OCI-LY1 (cell line): Measurements from ENCODE around the gene EPOP.

Experiments used
- H2AFZ ChIP-seq: fragments of 200-600 bp; sonication (generic), shearing (Covaris generic); 2 replicates; pipeline ENCODE4 v1.6.0; 2014; ENCODE audit warnings: antibody characterized with exemption, mild to moderate bottlenecking, low read length
- H3F3A ChIP-seq: fragments of 200-600 bp; sonication (generic), shearing (Covaris generic); 2 replicates; pipeline ENCODE4 v1.6.0; 2014; ENCODE audit warnings: mild to moderate bottlenecking, antibody characterized with exemption, low read length, moderate library complexity; ENCODE audit not compliant: insufficient read depth
- H3K27ac ChIP-seq: fragments of 200-600 bp; sonication (generic); 2 replicates; pipeline ENCODE4 v1.5.1; 2014; ENCODE audit warnings: low read length, mixed run types, mild to moderate bottlenecking, low read depth; ENCODE audit not compliant: poor library complexity, severe bottlenecking
- H3K27me3 ChIP-seq: fragments of 200-600 bp; sonication (generic); 2 replicates; pipeline ENCODE4 v1.6.0; 2014; ENCODE audit warnings: antibody characterized with exemption, mild to moderate bottlenecking, low read length, moderate library complexity; ENCODE audit not compliant: insufficient read depth
- H3K36me3 ChIP-seq: fragments of 200-600 bp; sonication (generic); 2 replicates; pipeline ENCODE4 v1.6.1; 2014; ENCODE audit warnings: mild to moderate bottlenecking, antibody characterized with exemption, low read length, moderate library complexity, mixed read lengths; ENCODE audit not compliant: insufficient read depth
- H3K4me1 ChIP-seq: fragments of 200-600 bp; sonication (generic); 2 replicates; pipeline ENCODE4 v1.5.1; 2014; ENCODE audit warnings: mild to moderate bottlenecking, low read length, moderate library complexity; ENCODE audit not compliant: insufficient read depth, severe bottlenecking
- H3K4me2 ChIP-seq: fragments of 200-600 bp; sonication (generic), shearing (Covaris generic); 2 replicates; pipeline ENCODE4 v1.6.1; 2014; ENCODE audit warnings: low read length
- H3K4me3 ChIP-seq: fragments of 200-600 bp; sonication (generic); 2 replicates; pipeline ENCODE4 v1.5.1; 2014; ENCODE audit warnings: low read length, low read depth, mild to moderate bottlenecking, mixed read lengths; ENCODE audit not compliant: poor library complexity, severe bottlenecking
- H3K79me2 ChIP-seq: fragments of 200-600 bp; shearing (Covaris generic); 2 replicates; pipeline ENCODE4 v1.6.1; 2016; ENCODE audit warnings: mixed run types, low read length, mixed read lengths; ENCODE audit not compliant: insufficient read depth
- H3K9ac ChIP-seq: fragments of 200-600 bp; sonication (generic), shearing (Covaris generic); 2 replicates; pipeline ENCODE4 v1.6.1; 2014; ENCODE audit warnings: mild to moderate bottlenecking, low read length, mixed read lengths
- H3K9me2 ChIP-seq: fragments of 200-600 bp; sonication (generic), shearing (Covaris generic); 2 replicates; pipeline ENCODE4 v1.6.1; 2014; ENCODE audit warnings: low read depth, mild to moderate bottlenecking, low read length, mixed read lengths
- H3K9me3 ChIP-seq: fragments of 200-600 bp; shearing (Covaris generic); 2 replicates; pipeline ENCODE4 v1.6.1; 2014; ENCODE audit warnings: low read length, mixed read lengths
- H4K20me1 ChIP-seq: fragments of 200-600 bp; sonication (generic), shearing (Covaris generic); 2 replicates; pipeline ENCODE4 v1.6.0; 2016; ENCODE audit warnings: mild to moderate bottlenecking, low read length; ENCODE audit not compliant: insufficient read depth
- EZH2 ChIP-seq: fragments of 200-600 bp; sonication (generic), shearing (Covaris generic); IDR thresholded peaks from 2 replicates; pipeline ENCODE4 v1.8.0; 2017; ENCODE audit warnings: borderline replicate concordance, mixed run types, mild to moderate bottlenecking, antibody characterized with exemption, low read length, moderate library complexity, mixed read lengths
- TF ChIP-seq, protein P1 (sequence below): fragments of 200-600 bp; sonication (generic), shearing (Covaris generic); IDR thresholded peaks from 2 replicates; pipeline ENCODE4 v1.5.1; 2017; ENCODE audit warnings: mild to moderate bottlenecking, antibody characterized with exemption, low read length, moderate library complexity, mixed read lengths

Gene EPOP

GRCh38 chr17:38674749-38675615 lies at the start of gene EPOP:
TSS of gene EPOP (minus strand) at chr17:38674957. CDS start at chr17:38674495, 462 bp downstream.
- Histone ChIP-seq H3K4me1 (peaks cover 21% of the 10 kb centered on the region), H4K20me1 (no peaks in the 10 kb centered on the region), H3K36me3 (no peaks in the 10 kb centered on the region), H3K27ac (no peak within 1 kb of the TSS), H3K79me2 (no peaks in the 10 kb centered on the region), H3K9me2 (no peaks in the 10 kb centered on the region), H2AFZ (no peak within 1 kb of the TSS), H3F3A (no peaks in the 10 kb centered on the region), H3K4me3 (peak within 1 kb of the TSS; percentile 70), H3K9ac (peak within 1 kb of the TSS; percentile 65), H3K4me2 (peak within 1 kb of the TSS; percentile 67), H3K9me3 (no peaks in the 10 kb centered on the region), H3K27me3 (peaks cover 14% of the 10 kb centered on the region)
- no peak for TF ChIP-seq EZH2
- TF ChIP-seq, protein P1, sequence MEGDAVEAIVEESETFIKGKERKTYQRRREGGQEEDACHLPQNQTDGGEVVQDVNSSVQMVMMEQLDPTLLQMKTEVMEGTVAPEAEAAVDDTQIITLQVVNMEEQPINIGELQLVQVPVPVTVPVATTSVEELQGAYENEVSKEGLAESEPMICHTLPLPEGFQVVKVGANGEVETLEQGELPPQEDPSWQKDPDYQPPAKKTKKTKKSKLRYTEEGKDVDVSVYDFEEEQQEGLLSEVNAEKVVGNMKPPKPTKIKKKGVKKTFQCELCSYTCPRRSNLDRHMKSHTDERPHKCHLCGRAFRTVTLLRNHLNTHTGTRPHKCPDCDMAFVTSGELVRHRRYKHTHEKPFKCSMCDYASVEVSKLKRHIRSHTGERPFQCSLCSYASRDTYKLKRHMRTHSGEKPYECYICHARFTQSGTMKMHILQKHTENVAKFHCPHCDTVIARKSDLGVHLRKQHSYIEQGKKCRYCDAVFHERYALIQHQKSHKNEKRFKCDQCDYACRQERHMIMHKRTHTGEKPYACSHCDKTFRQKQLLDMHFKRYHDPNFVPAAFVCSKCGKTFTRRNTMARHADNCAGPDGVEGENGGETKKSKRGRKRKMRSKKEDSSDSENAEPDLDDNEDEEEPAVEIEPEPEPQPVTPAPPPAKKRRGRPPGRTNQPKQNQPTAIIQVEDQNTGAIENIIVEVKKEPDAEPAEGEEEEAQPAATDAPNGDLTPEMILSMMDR, result no peak

- Histone ChIP-seq H3F3A (no peaks in the 10 kb centered on the region), H3K9me2 (no peaks in the 10 kb centered on the region), H3K27me3 (no peaks in the 10 kb centered on the region), H3K4me2 (no peak overlapping the region), H3K36me3 (peaks cover 68% of the 10 kb centered on the region), H3K4me1 (peaks cover 7% of the 10 kb centered on the region), H2AFZ (no peak overlapping the region), H3K9me3 (no peaks in the 10 kb centered on the region), H3K27ac (no peak overlapping the region), H3K4me3 (no peak overlapping the region), H3K79me2 (no peaks in the 10 kb centered on the region), H4K20me1 (no peaks in the 10 kb centered on the region), H3K9ac (no peak overlapping the region)
- no peak for TF ChIP-seq EZH2
- TF ChIP-seq, protein P1, result no peak
These were observed 47.0 kb upstream of the EPOP start for GRCh38 chr17:38721802-38722201.

DNA sequence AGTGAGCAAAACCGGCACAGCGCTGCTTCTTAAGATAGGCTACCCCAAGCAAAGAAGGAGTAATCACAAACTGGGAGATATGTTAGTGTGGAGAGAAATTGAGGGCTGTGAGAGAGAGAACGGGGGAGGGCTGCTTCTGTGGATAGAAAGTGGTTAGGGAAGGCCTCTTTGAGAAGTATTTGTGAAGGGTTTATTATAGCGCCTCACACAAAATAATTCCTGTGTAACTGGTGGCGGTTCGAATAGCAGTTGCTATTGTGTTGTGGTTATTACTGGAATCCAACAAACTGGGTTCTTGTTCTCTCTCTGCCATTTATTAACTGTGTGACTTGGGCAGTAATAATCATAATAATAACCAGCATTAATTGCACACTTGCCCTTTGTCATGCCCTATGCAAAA lies 46.2 kb upstream of the EPOP start:
- no peaks in the 10 kb centered on the region for H3K9me3 ChIP-seq
- H4K20me1 ChIP-seq, result no peaks in the 10 kb centered on the region
- TF ChIP-seq, protein P1, result no peak
- no peak for TF ChIP-seq EZH2
- H3K36me3 ChIP-seq, result peaks cover 77% of the 10 kb centered on the region
- no peaks in the 10 kb centered on the region for H3F3A ChIP-seq
- H3K27me3 ChIP-seq, result no peaks in the 10 kb centered on the region
- H3K9ac ChIP-seq, result no peak overlapping the region
- H3K27ac ChIP-seq, result no peak overlapping the region
- peaks cover 7% of the 10 kb centered on the region for H3K4me1 ChIP-seq
- H2AFZ ChIP-seq, result no peak overlapping the region
- H3K9me2 ChIP-seq, result no peaks in the 10 kb centered on the region
- no peak overlapping the region for H3K4me2 ChIP-seq
- H3K79me2 ChIP-seq, result no peaks in the 10 kb centered on the region
- no peak overlapping the region for H3K4me3 ChIP-seq
